ENCODE measurements around the gene SUGCT.

DNA sequence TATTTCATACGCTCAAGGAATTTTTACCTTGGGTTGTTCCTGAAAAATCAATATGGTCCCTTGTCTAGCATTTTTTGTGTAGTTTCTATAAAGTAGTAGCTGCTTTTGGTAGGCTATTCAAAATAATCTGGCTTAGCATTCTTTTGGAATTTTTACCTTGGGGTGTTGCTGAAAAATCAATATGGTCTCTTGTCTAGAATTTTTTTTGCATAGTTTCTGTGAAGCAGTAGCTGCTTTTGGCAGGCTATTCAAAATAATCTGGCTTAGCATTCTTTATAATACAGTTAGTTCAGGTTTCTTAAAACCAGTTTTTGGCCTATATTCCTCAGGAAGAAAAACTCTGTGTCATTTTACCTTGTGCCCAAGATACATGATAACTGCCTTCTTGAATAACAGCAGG is 301.9 kb downstream of the SUGCT start:
- TF ChIP-seq, protein P1, sequence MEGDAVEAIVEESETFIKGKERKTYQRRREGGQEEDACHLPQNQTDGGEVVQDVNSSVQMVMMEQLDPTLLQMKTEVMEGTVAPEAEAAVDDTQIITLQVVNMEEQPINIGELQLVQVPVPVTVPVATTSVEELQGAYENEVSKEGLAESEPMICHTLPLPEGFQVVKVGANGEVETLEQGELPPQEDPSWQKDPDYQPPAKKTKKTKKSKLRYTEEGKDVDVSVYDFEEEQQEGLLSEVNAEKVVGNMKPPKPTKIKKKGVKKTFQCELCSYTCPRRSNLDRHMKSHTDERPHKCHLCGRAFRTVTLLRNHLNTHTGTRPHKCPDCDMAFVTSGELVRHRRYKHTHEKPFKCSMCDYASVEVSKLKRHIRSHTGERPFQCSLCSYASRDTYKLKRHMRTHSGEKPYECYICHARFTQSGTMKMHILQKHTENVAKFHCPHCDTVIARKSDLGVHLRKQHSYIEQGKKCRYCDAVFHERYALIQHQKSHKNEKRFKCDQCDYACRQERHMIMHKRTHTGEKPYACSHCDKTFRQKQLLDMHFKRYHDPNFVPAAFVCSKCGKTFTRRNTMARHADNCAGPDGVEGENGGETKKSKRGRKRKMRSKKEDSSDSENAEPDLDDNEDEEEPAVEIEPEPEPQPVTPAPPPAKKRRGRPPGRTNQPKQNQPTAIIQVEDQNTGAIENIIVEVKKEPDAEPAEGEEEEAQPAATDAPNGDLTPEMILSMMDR (IDR thresholded peaks at IDR 0.05; ENCODE audit: borderline replicate concordance, extremely low read depth, low read length, poor library complexity, severe bottlenecking): no peak
- no peak for TF ChIP-seq EZH2 (IDR thresholded peaks at IDR 0.05; ENCODE audit: borderline replicate concordance, low read depth, low read length, severe bottlenecking)

Measured in DND-41 (cell line).